HG03159 (cell line): ENCODE results near the gene TFPI2.

Source experiments
- ATAC-seq: cut with Tn5 transposase; IDR thresholded peaks from one replicate; pipeline ENCODE4 v1.9.1; 2021; ENCODE audit warnings: mild to moderate bottlenecking, moderate library complexity; ENCODE audit not compliant: unreplicated experiment

The TFPI2 gene

GRCh38 chr7:93910076-93910994 lies 19.8 kb upstream of the TFPI2 start:
- ATAC-seq: no peak

GRCh38 chr7:93906267-93906666 lies 15.7 kb upstream of the TFPI2 start, which contains the start of gene GNGT1:
TSS of gene GNGT1 (plus strand) at chr7:93906567. CDS start at chr7:93906747, 180 bp downstream.
- ATAC-seq: no peak

GRCh38 chr7:93902777-93903423 lies 12.3 kb upstream of the TFPI2 start:
- no peak for ATAC-seq

GRCh38 chr7:93897680-93898079 lies 7.1 kb upstream of the TFPI2 start:
- ATAC-seq: no peak

GRCh38 chr7:93895859-93896600 lies 5.5 kb upstream of the TFPI2 start:
- no peak for ATAC-seq

GRCh38 chr7:93894966-93895640 lies 4.5 kb upstream of the TFPI2 start:
- ATAC-seq: no peak

GRCh38 chr7:93894426-93894825 lies 3.9 kb upstream of the TFPI2 start:
- ATAC-seq: no peak

- ATAC-seq: peak; percentile 70
Observed at GRCh38 chr7:93890041-93890463, 501 bp downstream of the TFPI2 start.

GRCh38 chr7:93889261-93889660 lies 1.3 kb downstream of the TFPI2 start:
- no peak for ATAC-seq

- ATAC-seq: no peak
Observed at GRCh38 chr7:93884541-93884940, 6.0 kb downstream of the TFPI2 start.

- ATAC-seq: no peak
Observed at GRCh38 chr7:93883917-93884345, 6.6 kb downstream of the TFPI2 start.

- no peak for ATAC-seq
Observed at GRCh38 chr7:93883078-93883916, 7.3 kb downstream of the TFPI2 start.

GRCh38 chr7:93882468-93882867 lies 8.1 kb downstream of the TFPI2 start:
- no peak for ATAC-seq

- ATAC-seq: no peak
Observed at GRCh38 chr7:93879356-93879755, 11.2 kb downstream of the TFPI2 start.

GRCh38 chr7:93877742-93878141 lies 12.8 kb downstream of the TFPI2 start:
- ATAC-seq: no peak

- no peak for ATAC-seq
Observed at GRCh38 chr7:93873998-93874574, 16.5 kb downstream of the TFPI2 start.

- ATAC-seq: no peak
Observed at GRCh38 chr7:93866886-93867285, 23.7 kb downstream of the TFPI2 start.

GRCh38 chr7:93862651-93863050 lies 27.9 kb downstream of the TFPI2 start:
- ATAC-seq: no peak

- peak; percentile 64 for ATAC-seq
Observed at GRCh38 chr7:93861325-93861949, 29.1 kb downstream of the TFPI2 start.
